ENCODE data around the gene SPATA22.

DNA sequence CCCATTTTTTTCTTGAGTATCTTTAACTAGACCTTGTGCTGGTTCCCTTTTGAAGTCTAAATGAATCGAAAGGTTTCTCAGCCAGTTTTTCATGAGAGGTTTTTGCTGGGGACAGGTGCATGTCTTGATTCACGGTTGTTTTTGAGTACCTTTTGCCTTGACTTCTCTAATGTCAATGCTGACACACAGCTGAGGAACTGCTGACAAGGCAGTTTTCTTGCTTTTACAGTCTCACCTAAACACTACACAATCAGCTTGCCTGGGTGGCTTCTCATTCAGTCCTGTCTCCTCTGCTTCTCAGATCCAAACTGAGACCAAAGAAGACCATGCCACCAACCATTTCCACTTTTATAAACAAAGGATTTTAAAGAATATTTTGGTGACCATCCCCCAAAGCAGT, 53.4 kb downstream of the SPATA22 start:
- TF ChIP-seq, protein P1, sequence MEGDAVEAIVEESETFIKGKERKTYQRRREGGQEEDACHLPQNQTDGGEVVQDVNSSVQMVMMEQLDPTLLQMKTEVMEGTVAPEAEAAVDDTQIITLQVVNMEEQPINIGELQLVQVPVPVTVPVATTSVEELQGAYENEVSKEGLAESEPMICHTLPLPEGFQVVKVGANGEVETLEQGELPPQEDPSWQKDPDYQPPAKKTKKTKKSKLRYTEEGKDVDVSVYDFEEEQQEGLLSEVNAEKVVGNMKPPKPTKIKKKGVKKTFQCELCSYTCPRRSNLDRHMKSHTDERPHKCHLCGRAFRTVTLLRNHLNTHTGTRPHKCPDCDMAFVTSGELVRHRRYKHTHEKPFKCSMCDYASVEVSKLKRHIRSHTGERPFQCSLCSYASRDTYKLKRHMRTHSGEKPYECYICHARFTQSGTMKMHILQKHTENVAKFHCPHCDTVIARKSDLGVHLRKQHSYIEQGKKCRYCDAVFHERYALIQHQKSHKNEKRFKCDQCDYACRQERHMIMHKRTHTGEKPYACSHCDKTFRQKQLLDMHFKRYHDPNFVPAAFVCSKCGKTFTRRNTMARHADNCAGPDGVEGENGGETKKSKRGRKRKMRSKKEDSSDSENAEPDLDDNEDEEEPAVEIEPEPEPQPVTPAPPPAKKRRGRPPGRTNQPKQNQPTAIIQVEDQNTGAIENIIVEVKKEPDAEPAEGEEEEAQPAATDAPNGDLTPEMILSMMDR (conservative IDR thresholded peaks at IDR 0.05; ENCODE audit: low read length) = no peak
- TF ChIP-seq EZH2phosphoT487 (IDR thresholded peaks at IDR 0.05; ENCODE audit: borderline replicate concordance) = no peak
